Cerebellar cortex (tissue), 1 donor: ENCODE measurements around the gene PPP1R13B.

Experiments
- DNase-seq: peaks from one replicate; pipeline ENCODE4 v3.0.0-alpha.2; 2015; ENCODE audit warnings: low spot score

The PPP1R13B gene

GRCh38 chr14:103714063-103714724, 133.2 kb downstream of the PPP1R13B start:
- no peak for DNase-seq

GRCh38 chr14:103713304-103714062, 133.9 kb downstream of the PPP1R13B start:
- no peak for DNase-seq

- peak; percentile 48 for DNase-seq
Measured at GRCh38 chr14:103712633-103713247, 134.6 kb downstream of the PPP1R13B start.

GRCh38 chr14:103711516-103712431, 135.6 kb downstream of the PPP1R13B start:
- DNase-seq: peak; percentile 81

- no peak for DNase-seq
Measured at GRCh38 chr14:103710771-103711377, 136.5 kb downstream of the PPP1R13B start.

- no peak for DNase-seq
Measured at GRCh38 chr14:103709814-103710213, 137.6 kb downstream of the PPP1R13B start.

- peak; percentile 84 for DNase-seq
Measured at GRCh38 chr14:103708750-103709187, 138.6 kb downstream of the PPP1R13B start.

- DNase-seq: no peak
Measured at GRCh38 chr14:103707329-103708263, 139.8 kb downstream of the PPP1R13B start.

- DNase-seq: no peak
Measured at GRCh38 chr14:103706551-103707328, 140.6 kb downstream of the PPP1R13B start.

GRCh38 chr14:103705504-103706284, 141.7 kb downstream of the PPP1R13B start:
- DNase-seq: no peak

- no peak for DNase-seq
Measured at GRCh38 chr14:103705118-103705503, 142.3 kb downstream of the PPP1R13B start.

- DNase-seq: no peak
Measured at GRCh38 chr14:103704708-103705107, 142.7 kb downstream of the PPP1R13B start.

GRCh38 chr14:103703433-103704385, 143.7 kb downstream of the PPP1R13B start:
- DNase-seq: no peak

- peak; percentile 90 for DNase-seq
Measured at GRCh38 chr14:103702497-103703432, 144.6 kb downstream of the PPP1R13B start.

GRCh38 chr14:103702095-103702494, 145.3 kb downstream of the PPP1R13B start:
- no peak for DNase-seq

GRCh38 chr14:103700753-103701490, 146.5 kb downstream of the PPP1R13B start:
- no peak for DNase-seq
